Neural progenitor cell (in vitro differentiated cells): ENCODE results near the gene KLHL17.

Source experiments
- CTCF ChIP-seq: fragments of 200-600 bp; sonication (generic); IDR thresholded peaks from 2 replicates; pipeline ENCODE4 v1.5.1; 2017; ENCODE audit warnings: antibody characterized with exemption, mild to moderate bottlenecking
- EZH2phosphoT487 ChIP-seq: fragments of 200-600 bp; sonication (generic); IDR thresholded peaks from 2 replicates; pipeline ENCODE4 v1.6.1; 2017; ENCODE audit warnings: antibody characterized with exemption

- TF ChIP-seq EZH2phosphoT487 (peak; percentile 86), CTCF (no peak)
These were observed 37.0 kb upstream of the KLHL17 start, which contains the start of gene SAMD11 for GRCh38 chr1:923131-923990.
